ENCODE results near the gene ADAMTS4. TPM values are rescaled to one million over a fixed set of nuclear protein-coding genes. Genes with fewer than 3 reads are reported as not detected.

The ADAMTS4 gene
- total and polyA plus RNA-seq, 2 donors (not counting 1 experiment from before 2014, with no cell fraction given): 0.10 TPM; not detected in 1

DNA sequence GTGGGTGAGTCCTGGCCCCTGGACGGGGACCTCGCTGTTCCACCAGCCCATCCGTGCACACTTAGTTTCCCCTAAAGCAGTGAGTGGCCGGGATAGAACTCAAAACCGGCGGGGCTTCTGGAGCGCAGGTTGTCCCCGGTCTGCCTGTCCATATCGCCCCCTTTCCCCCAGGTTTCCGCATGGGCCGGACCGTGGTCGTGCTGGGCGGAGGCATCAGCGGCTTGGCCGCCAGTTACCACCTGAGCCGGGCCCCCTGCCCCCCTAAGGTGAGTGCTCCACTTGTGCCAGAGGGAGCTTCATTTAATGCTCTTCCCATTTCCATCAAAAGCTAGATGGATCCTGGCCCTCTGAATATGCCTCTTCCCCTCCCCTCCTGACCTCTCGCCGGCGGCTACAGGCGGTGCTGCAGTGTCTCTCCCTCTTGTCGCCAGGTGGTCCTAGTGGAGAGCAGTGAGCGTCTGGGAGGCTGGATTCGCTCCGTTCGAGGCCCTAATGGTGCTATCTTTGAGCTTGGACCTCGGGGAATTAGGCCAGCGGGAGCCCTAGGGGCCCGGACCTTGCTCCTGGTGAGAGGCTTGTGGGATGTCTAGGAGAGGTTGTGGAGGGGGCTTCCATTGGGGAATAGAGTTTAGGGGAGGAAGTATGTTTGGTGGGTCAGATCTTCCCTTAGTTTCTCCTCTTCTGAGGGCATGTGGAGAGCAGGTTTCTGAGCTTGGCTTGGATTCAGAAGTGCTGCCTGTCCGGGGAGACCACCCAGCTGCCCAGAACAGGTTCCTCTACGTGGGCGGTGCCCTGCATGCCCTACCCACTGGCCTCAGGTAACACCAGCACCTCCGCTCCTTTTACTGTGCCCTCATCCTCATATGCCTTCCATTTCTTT is 31.9 kb downstream of the ADAMTS4 start:
- TF ChIP-seq EZH2 (IDR thresholded peaks at IDR 0.05; ENCODE audit: borderline replicate concordance, insufficient read depth, low read depth, low read length, poor library complexity, severe bottlenecking): no peak
- TF ChIP-seq, protein P1, sequence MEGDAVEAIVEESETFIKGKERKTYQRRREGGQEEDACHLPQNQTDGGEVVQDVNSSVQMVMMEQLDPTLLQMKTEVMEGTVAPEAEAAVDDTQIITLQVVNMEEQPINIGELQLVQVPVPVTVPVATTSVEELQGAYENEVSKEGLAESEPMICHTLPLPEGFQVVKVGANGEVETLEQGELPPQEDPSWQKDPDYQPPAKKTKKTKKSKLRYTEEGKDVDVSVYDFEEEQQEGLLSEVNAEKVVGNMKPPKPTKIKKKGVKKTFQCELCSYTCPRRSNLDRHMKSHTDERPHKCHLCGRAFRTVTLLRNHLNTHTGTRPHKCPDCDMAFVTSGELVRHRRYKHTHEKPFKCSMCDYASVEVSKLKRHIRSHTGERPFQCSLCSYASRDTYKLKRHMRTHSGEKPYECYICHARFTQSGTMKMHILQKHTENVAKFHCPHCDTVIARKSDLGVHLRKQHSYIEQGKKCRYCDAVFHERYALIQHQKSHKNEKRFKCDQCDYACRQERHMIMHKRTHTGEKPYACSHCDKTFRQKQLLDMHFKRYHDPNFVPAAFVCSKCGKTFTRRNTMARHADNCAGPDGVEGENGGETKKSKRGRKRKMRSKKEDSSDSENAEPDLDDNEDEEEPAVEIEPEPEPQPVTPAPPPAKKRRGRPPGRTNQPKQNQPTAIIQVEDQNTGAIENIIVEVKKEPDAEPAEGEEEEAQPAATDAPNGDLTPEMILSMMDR (IDR thresholded peaks at IDR 0.05): no peak
- CTCF ChIA-PET: interaction anchor here (0.6 to 4.8 kb wide), 28 partner anchors 9 to 216 kb away, joined by 3 to 47 read pairs (median 6); partner anchors contain the start of genes ADAMTS4, B4GALT3, DEDD and NDUFS2
- Histone ChIP-seq H3K4me2 (replicated peaks; ENCODE audit: low read depth, low read length, poor library complexity, severe bottlenecking) (peak overlapping the region; percentile 95), H3K9me3 (ENCODE audit: control extremely low read depth in 1 of 3, control insufficient read depth in 2 of 3, insufficient read depth in 1 of 3, low read length in 2 of 3) (no peaks in the 10 kb centered on the region), H3K4me1 (ENCODE audit: control insufficient read depth in 2 of 2, insufficient read depth in 2 of 2, low read length in 2 of 2) (peaks cover 14 to 22% of the 10 kb centered on the region in 2 donors), H3K79me2 (ENCODE audit: control insufficient read depth, insufficient read depth, low read length) (peaks cover 11% of the 10 kb centered on the region), H3K36me3 (replicated peaks in 1 of 2; ENCODE audit: control extremely low read depth in 1 of 2, control insufficient read depth in 1 of 2, extremely low read depth in 1 of 2, insufficient read depth in 2 of 2, low read length in 1 of 2) (peaks cover 0 to 47% of the 10 kb centered on the region in 2 experiments), H3K9ac (ENCODE audit: low read length) (peak overlapping the region; percentile 78), H3K4me3 (ENCODE audit: control extremely low read depth in 1 of 5, extremely low read depth in 1 of 5, insufficient read depth in 1 of 5, low read depth in 2 of 5, low read length in 4 of 5) (peak overlapping the region; percentile 48 to 82 (median 69)), H2AFZ (ENCODE audit: insufficient read depth, low read depth, low read length, poor library complexity, severe bottlenecking) (peak overlapping the region; percentile 95), H4K20me1 (ENCODE audit: control insufficient read depth, insufficient read depth, low read length, poor library complexity, severe bottlenecking) (peaks cover under 1% of the 10 kb centered on the region), H3K27me3 (replicated peaks in 1 of 4; ENCODE audit: control extremely low read depth in 1 of 4, control insufficient read depth in 3 of 4, insufficient read depth in 4 of 4, low read length in 3 of 4) (no peaks in the 10 kb centered on the region), H3K27ac (ENCODE audit: low read length in 2 of 2) (peak overlapping the region; percentile 89 to 92)
- POLR2A ChIA-PET: interaction anchor here (0.5 to 2.2 kb wide), 11 partner anchors 9 to 177 kb away, joined by 3 to 12 read pairs (median 4); partner anchors contain the start of genes B4GALT3, UFC1 and USF1
- Mint-ChIP-seq H3K4me1 (peaks cover 40% of the 10 kb centered on the region), H3K27ac (peak overlapping the region; percentile 99), H3K9me3 (ENCODE audit: insufficient read depth) (no peaks in the 10 kb centered on the region), H3K4me3 (peak overlapping the region; percentile 91), H3K27me3 (no peaks in the 10 kb centered on the region)
- no peak for ATAC-seq (ENCODE audit: low read depth)
- DNase-seq: no peak
- intact Hi-C loops (cut with micrococcal nuclease): loop anchor here (1.0 to 2.0 kb wide), 7 partner anchors 10 to 58 kb away; partner anchors contain the start of genes B4GALT3, DEDD, NDUFS2 and NIT1
- WGBS (ENCODE audit: insufficient coverage): 15% methylated on average over 29 of the region's 33 CpGs

Measured in B cell (primary cell).